ENCODE results near the gene KIF25.

Gene KIF25

DNA sequence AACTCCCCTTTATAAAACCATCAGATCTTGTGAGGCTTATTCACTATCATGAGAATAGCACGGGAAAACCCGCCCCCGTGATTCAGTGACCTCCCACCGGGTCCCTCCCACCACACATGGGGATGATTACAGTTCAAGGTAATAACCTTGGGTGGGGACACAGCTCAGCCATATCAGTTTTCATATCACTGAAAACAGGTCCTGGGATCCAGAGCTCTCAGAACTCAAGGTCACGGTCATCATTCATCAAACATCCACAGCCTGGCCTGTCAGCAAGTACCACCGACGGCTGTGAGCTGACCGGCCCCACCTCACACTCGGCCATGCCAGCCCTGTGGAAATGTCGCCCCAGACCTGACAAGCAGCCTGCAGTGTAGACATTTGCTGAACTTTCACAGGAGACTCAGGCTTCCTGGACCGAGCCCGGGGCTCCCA lies 95.6 kb downstream of the KIF25 start:
- Mint-ChIP-seq H3K27ac (no peak overlapping the region), H3K4me1 (no peaks in the 10 kb centered on the region), H3K9me3 (peaks cover 2% of the 10 kb centered on the region), H3K36me3 (no peaks in the 10 kb centered on the region), H3K4me3 (no peak overlapping the region)
- ATAC-seq (no peak), DNase-seq (ENCODE audit: low spot score in 2 of 2) (no peak)

GRCh38 chr6:168093634-168094033 lies 96.2 kb downstream of the KIF25 start:
- Mint-ChIP-seq H3K27ac (no peak overlapping the region), H3K9me3 (peaks cover 2% of the 10 kb centered on the region), H3K36me3 (no peaks in the 10 kb centered on the region), H3K4me3 (no peak overlapping the region), H3K4me1 (no peaks in the 10 kb centered on the region)
- no peak for ATAC-seq
- no peak for DNase-seq (ENCODE audit: low spot score in 2 of 2)
